Stimulated activated CD8-positive, alpha-beta memory T cell treated with anti-CD3 and anti-CD28 coated beads, Interleukin-4, amount 100 ng/mL, for 1 hour (primary cell): ENCODE measurements around the gene CA9.

Source experiments
- DNase-seq, 2 donors: peaks; one replicate each; pipeline ENCODE4 v3.0.0-alpha.2; 2020; ENCODE audit warnings: low read depth in 2 of 2, low spot score in 1 of 2

Gene CA9

GRCh38 chr9:35714123-35714522 is 40.4 kb downstream of the CA9 start:
- DNase-seq: no peak

- no peak for DNase-seq
Observed at GRCh38 chr9:35714579-35715252, 41.0 kb downstream of the CA9 start.

DNA sequence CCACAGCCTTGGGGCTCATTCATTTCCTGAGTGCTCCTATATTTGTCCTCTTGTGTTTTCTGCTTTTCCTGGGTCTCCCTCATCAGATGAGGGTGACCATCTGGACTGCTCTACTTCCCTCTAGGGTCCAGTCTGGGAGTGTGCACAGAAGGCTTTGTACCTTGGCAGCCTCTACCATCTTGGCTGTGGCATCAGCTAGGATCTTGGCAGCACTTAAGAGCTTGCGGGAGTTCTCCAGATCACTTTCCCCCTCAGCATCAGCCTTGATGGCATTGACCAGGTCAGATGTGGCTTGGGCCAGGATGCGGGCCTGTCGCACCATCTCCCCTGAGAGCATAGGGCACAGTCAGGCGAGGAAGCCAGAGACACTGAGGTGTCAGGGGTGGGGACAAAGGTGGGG is 42.5 kb downstream of the CA9 start:
- no peak for DNase-seq

DNA sequence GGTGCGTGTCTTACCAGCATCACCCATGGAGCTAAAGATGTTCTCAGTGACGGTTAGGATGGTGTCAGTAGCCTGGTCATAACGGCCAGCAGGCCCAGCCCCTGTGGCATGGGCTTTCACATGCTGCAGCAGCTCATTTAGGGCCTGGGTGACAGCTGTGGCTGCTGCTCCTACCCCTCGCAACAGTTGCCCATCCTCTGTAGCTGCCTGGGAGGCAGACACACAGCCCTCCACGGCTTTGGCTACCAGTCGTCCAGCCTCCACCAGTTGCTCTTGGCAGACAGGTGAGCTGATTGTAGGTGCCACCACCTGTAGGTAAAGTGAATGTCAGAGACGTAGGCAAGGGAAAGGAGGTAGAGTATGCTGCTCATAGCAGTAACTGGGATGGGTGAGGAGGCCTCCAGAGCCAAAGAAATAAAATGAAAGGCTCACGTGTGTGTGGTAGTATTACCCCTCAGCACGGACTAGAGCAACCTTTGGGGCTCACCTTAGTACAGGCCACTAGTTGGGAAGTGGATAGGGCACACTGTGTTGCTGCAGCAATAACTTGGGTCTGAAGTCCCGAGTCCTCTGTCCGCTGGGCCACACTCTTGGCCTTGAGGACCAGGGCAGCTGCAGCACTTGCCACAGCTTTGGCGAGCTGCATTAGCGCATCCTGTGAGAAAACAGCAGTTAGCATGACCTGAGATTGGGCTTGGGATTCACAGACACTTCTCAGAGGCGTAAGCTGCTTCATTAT is 43.6 kb downstream of the CA9 start:
- no peak for DNase-seq

DNA sequence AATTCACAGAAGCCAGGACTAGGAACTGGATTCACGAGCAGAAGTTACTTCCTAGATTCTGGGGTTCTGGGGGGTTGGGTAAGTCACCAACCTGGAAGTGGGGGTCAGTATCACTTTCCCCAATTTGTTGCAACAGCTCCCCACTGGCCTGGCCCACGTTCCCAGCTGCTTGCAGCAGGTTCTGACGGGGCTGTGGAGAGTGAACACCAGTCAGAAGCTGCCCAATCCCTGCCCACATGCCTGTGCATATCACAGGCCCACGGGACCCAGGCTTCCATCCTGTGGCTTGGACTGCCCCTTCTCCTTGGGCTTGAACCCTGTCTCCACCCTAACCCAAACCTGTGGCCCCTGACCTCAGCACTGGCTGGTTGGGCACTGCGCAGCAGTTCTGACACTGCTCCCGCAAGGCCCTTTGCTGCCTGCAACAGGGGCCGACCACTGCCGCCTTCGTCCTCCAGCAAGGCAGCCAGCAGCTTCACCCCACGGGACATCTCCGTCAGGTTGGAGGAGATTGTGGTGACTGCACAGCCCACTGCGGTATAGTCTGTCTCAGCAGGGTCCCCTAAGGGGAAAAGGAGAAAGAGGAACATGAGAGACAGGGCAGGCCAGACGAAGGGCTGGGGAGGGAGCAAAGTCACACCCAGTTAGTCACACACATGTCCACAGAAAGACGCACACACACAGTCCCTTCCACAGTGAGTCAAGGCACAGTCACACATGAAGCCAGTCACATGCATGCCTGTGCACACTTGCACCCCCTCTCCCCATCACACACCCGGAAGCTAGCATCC is 45.2 kb downstream of the CA9 start:
- no peak for DNase-seq

GRCh38 chr9:35719546-35719945 is 45.8 kb downstream of the CA9 start:
- no peak for DNase-seq

GRCh38 chr9:35723426-35723825 is 49.7 kb downstream of the CA9 start:
- no peak for DNase-seq

DNA sequence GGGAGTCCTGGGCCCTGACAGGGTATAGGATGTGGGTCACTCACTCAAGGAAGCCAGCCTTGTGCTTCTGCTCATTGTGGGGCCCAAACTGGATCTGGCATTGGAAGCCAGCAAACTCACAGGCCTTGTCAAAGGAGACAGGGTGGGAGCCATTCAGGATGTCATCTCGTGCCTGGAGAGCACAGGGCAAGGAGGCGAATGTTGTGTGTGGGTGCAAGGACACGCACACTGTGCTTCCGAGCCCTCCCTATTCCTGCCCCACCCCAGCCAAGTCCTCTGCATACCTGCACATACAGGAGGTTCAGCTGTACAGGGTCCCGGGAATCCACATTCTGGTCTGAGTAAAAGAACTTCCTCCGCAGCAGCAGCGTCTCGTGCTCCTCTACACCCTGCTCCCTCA is 50.2 kb downstream of the CA9 start:
- DNase-seq: no peak

DNA sequence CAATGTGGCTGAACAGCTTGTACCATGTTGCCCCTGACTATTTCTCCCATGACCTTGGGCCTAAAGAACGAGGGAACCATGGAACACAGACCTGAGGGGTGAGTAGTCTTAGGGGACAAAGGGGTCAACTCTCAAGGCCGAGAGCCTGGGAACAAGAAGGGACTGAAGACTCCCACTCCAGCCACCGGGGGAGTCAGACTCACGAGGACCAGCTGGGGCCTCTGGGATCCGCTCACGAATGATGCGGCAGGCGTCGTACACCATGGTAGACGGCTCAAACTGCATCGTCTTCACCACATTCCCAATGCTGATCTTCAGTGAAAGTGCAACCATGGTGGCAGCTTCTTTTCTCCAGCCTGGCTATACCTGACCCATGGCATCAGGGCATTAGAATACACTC is 51.6 kb downstream of the CA9 start:
- DNase-seq: no peak

- no peak for DNase-seq
Observed at GRCh38 chr9:35726931-35727330, 53.2 kb downstream of the CA9 start.

GRCh38 chr9:35727676-35728040 is 53.9 kb downstream of the CA9 start:
- no peak for DNase-seq

- DNase-seq: no peak
Observed at GRCh38 chr9:35728041-35728971, 54.6 kb downstream of the CA9 start.

DNA sequence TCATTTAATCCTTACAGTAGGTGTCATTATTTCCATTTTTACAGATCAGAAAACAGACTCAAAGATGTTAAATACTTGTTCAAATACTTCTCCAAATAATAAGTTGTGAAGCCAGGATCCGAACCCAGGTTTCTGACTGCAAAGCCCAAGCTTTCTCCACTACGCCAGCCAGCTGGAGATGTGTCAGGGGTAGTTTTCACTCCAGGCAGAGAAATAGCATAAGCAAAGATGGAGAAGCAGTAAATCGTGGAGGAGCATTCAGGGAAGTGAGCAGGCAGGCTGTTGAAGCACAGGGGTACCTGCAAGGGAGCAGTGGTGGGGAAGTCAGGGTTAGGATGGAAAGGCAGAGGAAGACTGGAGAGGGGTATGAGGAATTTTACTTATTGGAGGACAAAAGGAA is 55.4 kb downstream of the CA9 start:
- no peak for DNase-seq

DNA sequence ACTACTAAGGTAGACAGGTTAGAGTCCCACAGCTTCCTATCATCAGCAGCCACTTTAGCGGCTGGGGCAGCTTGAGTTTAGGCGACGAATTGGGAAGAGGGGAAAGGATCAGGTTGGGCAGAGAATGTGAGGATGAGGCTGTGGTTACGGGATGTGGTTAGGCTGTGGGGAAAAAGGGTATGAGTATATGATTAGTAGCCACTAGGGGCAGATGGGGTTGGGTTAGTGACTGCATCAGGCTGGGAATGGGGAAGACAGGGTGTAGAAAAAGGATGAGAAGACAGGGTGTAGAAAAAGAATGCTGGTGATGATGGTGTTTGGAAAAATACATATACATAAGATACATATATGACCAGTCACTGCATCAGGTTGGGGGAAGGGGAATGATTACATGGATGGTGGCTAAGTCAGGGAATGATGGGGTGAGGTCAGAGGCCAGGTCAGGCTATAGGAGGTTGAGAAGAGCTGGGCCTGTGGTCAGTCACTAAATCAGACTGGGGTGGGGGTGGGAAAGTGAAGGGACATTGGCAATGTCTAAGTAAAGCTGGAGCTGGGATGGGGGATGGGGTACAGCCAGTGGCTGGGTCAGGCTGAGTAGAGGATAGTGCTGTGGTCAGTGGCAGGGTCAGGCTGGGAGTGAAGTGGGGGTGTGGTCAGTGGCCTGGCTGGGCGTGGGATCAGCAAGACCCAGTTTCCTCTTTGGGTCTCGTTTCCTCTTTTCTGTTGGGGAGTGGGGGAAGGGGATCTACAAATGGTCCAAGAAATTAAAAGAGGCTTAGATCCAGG is 56.2 kb downstream of the CA9 start:
- no peak for DNase-seq

DNA sequence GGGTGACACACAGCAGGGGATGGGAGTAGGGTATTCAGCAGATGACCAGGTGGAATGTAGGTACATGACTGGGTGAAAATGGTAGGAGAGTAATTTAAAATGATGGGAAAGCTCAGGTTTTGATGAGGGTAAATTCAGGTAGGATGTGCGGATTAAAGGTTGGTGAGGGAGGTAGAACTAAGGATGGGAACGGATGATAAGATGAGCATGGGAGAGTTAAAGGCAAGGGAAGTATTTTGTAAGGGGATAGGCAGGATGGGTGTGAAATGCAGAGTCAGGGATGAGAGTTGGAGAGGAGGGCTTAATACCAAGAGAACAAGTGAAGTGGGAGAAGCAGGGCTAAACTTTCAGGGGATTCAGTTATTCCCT is 56.7 kb downstream of the CA9 start:
- DNase-seq: no peak
